Fibroblast of upper back skin (primary cell): ENCODE measurements around the gene PRR12.

Experiments used
- DNase-seq: peaks from one replicate; pipeline ENCODE4 v3.0.0-alpha.2; 2013

PRR12 gene, protein sequence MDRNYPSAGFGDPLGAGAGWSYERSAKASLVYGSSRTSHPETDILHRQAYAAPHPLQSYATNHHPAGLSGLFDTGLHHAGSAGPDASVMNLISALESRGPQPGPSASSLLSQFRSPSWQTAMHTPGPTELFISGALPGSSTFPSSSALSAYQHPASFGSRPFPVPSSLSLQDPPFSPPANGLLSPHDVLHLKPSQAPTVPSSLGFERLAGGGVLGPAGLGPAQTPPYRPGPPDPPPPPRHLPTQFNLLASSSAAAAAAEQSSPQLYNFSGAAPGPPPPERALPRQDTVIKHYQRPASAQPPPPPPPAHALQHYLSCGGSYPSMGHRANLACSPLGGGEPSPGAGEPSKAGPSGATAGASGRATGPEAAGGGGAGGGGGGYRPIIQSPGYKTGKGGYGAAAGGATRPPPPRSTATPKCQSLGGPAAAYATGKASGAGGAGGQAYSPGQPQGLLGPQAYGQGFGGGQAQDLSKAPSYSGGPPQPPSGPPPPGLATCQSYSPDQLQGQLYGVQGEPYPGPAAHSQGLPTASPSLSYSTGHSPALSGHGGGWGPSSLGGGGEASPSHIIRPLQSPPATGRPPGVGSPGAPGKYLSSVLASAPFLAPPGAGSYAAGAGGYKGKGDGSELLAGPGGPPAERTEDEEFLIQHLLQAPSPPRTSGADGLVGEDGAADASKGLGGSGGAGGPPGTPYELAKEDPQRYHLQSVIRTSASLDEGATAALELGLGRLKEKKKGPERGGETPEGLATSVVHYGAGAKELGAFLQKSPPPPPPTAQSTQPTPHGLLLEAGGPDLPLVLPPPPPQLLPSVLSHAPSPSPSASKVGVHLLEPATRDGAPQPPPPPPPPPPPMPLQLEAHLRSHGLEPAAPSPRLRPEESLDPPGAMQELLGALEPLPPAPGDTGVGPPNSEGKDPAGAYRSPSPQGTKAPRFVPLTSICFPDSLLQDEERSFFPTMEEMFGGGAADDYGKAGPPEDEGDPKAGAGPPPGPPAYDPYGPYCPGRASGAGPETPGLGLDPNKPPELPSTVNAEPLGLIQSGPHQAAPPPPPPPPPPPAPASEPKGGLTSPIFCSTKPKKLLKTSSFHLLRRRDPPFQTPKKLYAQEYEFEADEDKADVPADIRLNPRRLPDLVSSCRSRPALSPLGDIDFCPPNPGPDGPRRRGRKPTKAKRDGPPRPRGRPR (N-terminal part only)

DNA sequence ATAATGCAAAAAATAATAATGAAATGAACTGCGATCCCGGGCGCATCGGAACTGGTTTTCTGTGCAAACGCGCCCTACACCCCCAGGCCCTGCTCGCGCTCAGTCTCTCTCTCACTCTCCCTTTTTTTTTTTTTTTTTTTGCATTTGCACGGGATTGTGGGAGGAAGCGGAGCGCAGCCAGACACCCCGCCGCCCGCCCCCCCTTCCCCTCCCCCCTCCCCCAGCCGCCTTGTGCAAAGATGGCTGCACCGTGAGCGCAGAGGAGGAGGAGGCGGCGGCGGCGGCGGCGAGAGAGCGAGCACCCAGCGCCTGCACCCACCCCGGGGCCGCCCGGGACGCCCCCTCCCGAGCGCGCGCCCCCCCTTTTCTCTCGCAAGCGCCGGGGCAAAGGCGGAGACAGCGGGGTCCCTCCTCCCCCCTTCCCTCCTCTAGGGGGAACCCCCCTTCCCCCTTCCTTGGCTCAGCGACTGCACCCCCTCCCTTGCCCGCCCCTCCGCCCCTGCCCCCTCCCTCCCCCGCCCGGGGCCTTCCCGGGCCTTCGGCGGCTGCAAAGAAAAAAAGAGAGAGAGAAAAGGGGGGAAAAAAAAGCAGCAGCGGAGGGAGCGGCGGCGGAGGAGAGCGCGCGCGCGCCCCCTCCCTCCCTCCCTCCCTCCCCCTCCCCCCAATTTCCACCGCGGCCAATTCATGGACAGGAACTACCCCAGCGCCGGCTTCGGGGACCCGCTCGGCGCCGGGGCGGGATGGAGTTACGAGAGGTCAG, at the start of gene PRR12:
Gene PRR12, plus strand, starts transcription at position 212 of the 760 bp plus-strand sequence. Its CDS starts 473 bp downstream, at position 685.
- peak; percentile 76 for DNase-seq

GRCh38 chr19:49541914-49542313, 49.1 kb upstream of the PRR12 start:
- no peak for DNase-seq

DNA sequence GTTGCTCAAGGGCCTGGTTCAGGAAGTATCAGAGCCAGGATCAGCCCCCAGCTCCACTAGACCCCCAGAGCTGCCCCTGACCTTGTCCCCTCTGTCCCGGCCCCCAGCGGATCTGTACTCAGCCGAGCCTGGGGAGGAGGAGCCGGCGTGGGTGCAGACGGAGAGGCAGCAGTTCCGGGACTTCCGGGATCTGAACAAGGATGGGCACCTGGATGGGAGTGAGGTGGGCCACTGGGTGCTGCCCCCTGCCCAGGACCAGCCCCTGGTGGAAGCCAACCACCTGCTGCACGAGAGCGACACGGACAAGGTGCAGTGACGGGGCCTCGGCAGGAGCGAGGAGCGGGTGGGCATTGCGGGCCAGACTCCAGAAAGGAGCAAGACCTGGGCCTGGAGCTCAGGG, 48.5 kb upstream of the PRR12 start:
- no peak for DNase-seq

DNA sequence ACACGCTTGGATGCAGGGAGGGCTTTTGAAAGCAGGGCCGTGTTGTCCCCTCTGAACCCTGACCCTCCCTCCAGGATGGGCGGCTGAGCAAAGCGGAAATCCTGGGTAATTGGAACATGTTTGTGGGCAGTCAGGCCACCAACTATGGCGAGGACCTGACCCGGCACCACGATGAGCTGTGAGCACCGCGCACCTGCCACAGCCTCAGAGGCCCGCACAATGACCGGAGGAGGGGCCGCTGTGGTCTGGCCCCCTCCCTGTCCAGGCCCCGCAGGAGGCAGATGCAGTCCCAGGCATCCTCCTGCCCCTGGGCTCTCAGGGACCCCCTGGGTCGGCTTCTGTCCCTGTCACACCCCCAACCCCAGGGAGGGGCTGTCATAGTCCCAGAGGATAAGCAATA, 48.0 kb upstream of the PRR12 start:
- DNase-seq, result no peak

DNA sequence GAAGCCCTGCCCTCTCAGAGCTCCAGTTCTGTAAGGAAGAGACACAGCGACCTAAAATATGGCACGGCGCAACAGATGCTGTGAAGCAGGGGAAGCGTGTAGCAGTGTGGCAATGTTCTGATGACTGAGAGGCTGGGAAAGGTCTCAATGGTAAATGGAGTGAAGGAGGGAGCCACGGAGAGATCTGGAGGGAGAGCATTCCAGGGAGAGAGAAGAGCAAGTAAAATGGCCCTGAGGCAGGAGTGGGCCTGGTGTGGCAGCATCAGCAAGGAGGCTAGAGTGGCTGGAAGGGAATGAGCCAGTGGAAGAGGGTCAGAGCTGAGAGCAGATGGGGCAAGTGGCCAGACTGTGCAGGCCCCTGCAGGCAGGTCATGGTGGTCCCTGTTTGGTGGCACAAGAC, 46.8 kb upstream of the PRR12 start:
- no peak for DNase-seq

GRCh38 chr19:49546825-49547565, 44.0 kb upstream of the PRR12 start:
- DNase-seq, result peak; percentile 86

DNA sequence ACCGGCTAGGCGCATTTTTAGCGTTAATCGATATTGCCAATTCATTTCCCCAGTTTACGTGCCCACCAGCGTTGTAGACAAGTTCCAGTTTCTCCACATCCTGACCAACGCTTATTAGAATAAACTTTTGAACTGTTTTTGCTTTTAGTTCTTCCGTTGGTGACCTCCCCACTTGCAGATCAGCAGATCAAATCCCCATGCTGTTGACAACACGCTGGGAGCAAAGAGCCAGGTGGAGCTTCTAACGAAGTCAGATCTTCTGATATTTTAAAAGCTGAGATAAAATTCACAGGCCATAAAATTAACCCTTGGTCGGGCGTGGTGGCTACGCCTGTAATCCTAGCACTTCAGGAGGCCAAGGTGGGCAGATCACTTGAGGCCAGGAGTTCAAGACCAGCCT, 41.9 kb upstream of the PRR12 start:
- no peak for DNase-seq

- DNase-seq, result no peak
These were observed 39.5 kb upstream of the PRR12 start for GRCh38 chr19:49551531-49551930.

- no peak for DNase-seq
These were observed 38.2 kb upstream of the PRR12 start for GRCh38 chr19:49552749-49553148.

- DNase-seq, result peak; percentile 42
These were observed 37.3 kb upstream of the PRR12 start for GRCh38 chr19:49553451-49554271.

GRCh38 chr19:49554701-49555181, 36.2 kb upstream of the PRR12 start:
- no peak for DNase-seq

GRCh38 chr19:49555600-49556411, 35.2 kb upstream of the PRR12 start:
- DNase-seq, result peak; percentile 45

DNA sequence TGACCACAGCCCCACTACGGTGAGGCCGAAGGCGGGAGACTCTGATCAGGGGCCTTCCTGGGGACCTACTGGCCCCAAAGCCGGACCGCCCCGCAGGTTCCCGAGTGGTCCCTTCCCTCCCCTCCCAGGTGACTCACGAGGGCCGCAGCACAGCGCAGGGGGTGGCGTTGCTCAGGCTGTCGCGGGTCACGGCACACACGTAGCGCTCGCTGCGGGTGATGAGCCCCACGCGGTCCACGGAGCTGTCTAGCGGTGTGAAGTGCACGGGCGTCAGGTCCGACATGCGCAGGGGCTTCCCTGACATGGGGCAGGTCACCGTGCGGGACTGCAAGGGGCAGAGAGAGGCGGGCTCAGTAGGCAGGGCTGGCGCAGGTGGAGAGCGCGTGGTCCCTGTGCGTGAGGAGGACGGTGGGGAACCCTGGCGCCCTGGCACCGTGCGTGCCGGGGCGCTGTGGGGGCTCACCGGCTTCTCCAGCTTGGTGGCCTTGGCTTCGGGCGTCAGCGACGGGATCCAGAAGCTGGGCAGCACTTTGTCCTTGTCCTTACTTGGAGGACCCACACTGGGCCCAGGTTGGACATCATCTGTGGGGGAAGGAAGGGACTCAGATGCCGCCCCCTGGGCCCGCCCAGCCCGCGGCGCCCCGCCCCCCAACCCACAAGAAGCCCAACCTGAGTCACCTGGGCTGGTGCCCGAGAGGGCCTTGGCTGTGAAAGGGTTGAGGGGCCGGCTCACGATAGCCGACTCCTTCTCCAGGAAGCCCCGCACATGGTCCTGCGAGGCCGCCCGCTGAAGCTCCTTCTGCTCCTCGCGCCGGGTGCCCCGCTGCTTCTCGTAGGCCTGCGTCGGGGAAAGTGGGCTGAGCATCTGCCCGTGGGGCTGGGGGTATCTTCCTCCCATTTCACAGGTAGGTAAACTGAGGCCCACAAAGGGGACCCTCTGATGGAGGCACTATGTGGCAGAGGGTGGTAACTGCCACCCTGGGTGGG, 34.3 kb upstream of the PRR12 start:
- no peak for DNase-seq

DNA sequence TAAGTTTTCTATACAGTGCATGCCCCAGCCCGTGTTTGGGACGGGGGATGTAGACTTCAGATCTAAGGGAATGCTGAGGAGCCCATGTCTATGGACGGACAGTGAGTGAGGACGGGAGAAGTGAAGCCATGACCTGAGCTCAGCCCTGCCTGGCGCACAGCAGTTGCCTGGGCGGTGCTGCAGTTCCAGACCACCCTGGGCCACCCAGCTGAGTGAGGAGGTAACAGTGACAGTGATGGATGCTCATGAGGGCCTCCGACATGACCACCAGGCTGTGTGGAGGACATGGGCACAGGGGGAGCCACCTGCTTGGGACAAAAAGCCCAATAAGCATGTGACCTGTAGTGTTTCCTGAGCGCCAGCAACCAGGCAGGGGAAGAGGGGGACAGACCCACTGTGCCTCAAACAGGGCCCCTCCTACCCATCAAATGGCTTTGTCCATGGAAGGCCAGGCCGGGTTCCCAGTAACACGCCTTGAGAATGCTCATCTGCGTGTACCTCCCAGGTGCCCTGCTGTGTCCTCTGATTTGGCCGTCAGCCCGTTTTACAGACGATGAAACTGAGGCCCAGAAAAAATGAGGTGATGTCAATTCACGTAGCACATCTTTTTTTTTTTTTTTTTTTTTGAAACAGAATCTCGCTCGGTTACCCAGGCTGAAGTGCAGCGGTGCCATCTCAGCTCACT, 33.2 kb upstream of the PRR12 start:
- DNase-seq, result no peak

- DNase-seq, result no peak
These were observed 32.4 kb upstream of the PRR12 start for GRCh38 chr19:49558591-49558990.

DNA sequence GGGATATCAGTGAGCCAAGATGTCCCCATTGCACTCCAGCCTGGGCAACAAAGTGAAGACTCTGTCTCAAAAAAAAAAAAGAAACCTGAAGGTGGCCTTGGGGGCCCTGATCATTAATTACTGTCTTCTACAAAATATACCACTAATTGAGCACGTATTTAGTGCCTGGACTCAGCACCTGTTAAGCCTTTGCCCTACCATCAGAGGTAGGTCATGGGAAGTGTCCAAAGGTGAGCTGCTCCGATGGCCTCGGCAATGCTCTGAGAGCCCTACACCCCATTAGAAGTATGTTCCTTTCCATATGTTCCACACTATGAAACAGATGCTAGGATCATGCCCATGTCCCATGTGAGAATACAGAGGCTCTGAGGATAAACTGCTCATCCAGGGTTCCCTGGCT, 31.5 kb upstream of the PRR12 start:
- DNase-seq, result no peak

DNA sequence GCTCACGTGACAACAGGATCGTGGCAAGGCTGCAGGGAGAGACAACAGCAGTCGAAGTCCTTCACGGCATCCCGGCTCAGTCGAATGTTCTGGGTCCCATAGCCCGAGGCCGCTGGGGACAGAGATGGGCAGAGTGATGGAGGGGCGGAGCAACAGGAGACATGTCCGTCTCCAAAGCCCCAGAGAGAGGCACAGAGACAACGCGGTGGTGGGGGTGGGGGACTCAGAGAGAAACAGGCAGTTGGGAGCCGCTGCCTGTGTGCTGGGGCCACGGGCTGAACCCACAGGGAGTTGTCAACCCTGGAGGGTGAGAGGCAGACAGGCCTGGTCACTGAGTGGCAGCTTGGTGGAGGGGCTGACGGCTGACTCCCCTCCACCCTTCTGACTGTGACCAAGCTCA, 31.1 kb upstream of the PRR12 start:
- DNase-seq, result no peak

DNA sequence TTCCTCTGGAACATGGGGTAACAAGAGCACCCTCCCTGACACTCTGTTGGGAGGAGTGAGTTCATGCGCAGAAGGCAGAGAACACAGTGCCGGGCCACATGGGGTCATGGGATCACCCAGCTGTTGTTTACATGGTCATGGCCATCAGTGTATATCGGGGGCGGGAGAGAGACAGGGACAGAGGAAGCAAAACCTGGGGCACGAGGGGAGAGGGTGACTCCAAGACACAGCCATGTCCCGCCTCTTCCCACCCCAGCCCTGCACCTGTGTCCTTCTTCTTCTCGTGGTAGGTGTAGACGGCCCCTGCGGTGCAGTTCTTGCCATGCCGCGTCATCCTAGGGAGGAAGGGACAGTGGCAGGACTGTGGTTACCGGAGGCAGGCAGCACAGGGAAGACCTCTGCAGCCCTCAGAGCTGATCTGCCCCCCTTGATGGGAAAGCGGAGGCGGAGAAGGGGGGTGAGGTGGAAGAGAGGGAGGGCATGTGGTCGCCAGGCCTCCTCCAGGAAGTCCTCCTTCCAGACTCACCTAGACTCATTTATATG, 30.6 kb upstream of the PRR12 start:
- DNase-seq, result no peak
